ENCODE results near the gene DENND6B. TPM values are rescaled to one million over a fixed set of nuclear protein-coding genes. Genes with fewer than 3 reads are reported as not detected.

Gene DENND6B
- total and polyA plus RNA-seq, 2 of the 13 experiments (the other 11 are each of a cell fraction or from before 2014, with no cell fraction given): 0.95 to 3.8 TPM

DNA sequence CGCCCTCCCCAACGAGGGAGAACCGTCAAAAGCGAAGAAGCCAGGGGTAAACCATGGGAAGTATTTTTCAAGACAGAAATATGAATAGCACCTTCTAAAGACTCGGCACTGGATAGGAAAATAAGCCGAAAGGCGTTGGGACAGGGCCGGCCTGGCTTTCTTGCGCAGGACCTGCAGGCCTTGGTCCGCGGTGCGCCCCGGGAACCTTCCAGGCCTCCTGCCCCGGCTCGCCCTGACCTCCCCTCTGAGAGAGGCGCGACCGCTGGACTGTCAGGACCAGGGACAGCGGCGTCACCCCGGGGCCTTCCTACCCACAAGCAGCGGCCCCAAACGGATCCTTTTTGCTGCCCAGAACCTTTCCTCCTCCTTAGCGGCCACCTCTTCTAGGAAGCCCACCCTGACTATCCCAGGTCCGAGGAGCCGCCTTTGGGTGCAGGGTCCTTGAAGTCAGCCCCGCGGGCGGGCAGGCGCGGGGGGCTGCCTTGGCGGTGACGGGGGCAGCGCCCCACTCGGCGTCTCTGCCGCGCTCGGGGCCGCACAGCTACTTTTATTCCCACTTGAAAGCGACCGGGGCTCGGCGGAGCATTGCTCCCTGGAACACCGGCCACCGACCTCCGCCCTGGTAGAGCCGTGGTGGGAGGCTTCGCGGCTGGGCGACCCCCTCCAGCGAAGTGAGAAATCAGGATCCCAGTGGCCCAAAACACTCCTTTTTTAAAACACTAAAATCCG is 56.0 kb downstream of the DENND6B start (continued):
- TF ChIP-seq, protein P1, sequence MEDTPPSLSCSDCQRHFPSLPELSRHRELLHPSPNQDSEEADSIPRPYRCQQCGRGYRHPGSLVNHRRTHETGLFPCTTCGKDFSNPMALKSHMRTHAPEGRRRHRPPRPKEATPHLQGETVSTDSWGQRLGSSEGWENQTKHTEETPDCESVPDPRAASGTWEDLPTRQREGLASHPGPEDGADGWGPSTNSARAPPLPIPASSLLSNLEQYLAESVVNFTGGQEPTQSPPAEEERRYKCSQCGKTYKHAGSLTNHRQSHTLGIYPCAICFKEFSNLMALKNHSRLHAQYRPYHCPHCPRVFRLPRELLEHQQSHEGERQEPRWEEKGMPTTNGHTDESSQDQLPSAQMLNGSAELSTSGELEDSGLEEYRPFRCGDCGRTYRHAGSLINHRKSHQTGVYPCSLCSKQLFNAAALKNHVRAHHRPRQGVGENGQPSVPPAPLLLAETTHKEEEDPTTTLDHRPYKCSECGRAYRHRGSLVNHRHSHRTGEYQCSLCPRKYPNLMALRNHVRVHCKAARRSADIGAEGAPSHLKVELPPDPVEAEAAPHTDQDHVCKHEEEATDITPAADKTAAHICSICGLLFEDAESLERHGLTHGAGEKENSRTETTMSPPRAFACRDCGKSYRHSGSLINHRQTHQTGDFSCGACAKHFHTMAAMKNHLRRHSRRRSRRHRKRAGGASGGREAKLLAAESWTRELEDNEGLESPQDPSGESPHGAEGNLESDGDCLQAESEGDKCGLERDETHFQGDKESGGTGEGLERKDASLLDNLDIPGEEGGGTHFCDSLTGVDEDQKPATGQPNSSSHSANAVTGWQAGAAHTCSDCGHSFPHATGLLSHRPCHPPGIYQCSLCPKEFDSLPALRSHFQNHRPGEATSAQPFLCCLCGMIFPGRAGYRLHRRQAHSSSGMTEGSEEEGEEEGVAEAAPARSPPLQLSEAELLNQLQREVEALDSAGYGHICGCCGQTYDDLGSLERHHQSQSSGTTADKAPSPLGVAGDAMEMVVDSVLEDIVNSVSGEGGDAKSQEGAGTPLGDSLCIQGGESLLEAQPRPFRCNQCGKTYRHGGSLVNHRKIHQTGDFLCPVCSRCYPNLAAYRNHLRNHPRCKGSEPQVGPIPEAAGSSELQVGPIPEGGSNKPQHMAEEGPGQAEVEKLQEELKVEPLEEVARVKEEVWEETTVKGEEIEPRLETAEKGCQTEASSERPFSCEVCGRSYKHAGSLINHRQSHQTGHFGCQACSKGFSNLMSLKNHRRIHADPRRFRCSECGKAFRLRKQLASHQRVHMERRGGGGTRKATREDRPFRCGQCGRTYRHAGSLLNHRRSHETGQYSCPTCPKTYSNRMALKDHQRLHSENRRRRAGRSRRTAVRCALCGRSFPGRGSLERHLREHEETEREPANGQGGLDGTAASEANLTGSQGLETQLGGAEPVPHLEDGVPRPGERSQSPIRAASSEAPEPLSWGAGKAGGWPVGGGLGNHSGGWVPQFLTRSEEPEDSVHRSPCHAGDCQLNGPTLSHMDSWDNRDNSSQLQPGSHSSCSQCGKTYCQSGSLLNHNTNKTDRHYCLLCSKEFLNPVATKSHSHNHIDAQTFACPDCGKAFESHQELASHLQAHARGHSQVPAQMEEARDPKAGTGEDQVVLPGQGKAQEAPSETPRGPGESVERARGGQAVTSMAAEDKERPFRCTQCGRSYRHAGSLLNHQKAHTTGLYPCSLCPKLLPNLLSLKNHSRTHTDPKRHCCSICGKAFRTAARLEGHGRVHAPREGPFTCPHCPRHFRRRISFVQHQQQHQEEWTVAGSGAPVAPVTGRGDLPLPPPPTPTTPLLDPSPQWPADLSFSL (CRISPR knock-in tag; IDR thresholded peaks at IDR 0.05): no peak
- TF ChIP-seq MED13 (CRISPR knock-in tag; IDR thresholded peaks at IDR 0.05): 0 out of 2 replicates have a peak, but pooled peaks have one; percentile 63
- TF ChIP-seq SALL2 (CRISPR knock-in tag; IDR thresholded peaks at IDR 0.05): peak; percentile 79; the same call in 1 of the 2 replicates
- TF ChIP-seq, protein P2, sequence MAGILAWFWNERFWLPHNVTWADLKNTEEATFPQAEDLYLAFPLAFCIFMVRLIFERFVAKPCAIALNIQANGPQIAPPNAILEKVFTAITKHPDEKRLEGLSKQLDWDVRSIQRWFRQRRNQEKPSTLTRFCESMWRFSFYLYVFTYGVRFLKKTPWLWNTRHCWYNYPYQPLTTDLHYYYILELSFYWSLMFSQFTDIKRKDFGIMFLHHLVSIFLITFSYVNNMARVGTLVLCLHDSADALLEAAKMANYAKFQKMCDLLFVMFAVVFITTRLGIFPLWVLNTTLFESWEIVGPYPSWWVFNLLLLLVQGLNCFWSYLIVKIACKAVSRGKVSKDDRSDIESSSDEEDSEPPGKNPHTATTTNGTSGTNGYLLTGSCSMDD (CRISPR knock-in tag; IDR thresholded peaks at IDR 0.05): no peak
- no peak for TF ChIP-seq ATRX (CRISPR knock-in tag; IDR thresholded peaks at IDR 0.05; ENCODE audit: borderline replicate concordance)
- TF ChIP-seq KDM5B (CRISPR knock-in tag; IDR thresholded peaks at IDR 0.05; ENCODE audit: borderline replicate concordance): peak; percentile 81
- TF ChIP-seq ZNF672 (CRISPR knock-in tag; IDR thresholded peaks at IDR 0.05): no peak
- TF ChIP-seq TEAD2 (CRISPR knock-in tag; IDR thresholded peaks at IDR 0.05): peak; percentile 50; the same call in 1 of the 2 replicates
- TF ChIP-seq ZNF337 (CRISPR knock-in tag; IDR thresholded peaks at IDR 0.05; ENCODE audit: borderline replicate concordance, low read depth): no peak
- TF ChIP-seq, protein P3, sequence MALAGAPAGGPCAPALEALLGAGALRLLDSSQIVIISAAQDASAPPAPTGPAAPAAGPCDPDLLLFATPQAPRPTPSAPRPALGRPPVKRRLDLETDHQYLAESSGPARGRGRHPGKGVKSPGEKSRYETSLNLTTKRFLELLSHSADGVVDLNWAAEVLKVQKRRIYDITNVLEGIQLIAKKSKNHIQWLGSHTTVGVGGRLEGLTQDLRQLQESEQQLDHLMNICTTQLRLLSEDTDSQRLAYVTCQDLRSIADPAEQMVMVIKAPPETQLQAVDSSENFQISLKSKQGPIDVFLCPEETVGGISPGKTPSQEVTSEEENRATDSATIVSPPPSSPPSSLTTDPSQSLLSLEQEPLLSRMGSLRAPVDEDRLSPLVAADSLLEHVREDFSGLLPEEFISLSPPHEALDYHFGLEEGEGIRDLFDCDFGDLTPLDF (CRISPR knock-in tag; IDR thresholded peaks at IDR 0.05): no peak
- TF ChIP-seq, protein P4, sequence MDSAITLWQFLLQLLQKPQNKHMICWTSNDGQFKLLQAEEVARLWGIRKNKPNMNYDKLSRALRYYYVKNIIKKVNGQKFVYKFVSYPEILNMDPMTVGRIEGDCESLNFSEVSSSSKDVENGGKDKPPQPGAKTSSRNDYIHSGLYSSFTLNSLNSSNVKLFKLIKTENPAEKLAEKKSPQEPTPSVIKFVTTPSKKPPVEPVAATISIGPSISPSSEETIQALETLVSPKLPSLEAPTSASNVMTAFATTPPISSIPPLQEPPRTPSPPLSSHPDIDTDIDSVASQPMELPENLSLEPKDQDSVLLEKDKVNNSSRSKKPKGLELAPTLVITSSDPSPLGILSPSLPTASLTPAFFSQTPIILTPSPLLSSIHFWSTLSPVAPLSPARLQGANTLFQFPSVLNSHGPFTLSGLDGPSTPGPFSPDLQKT (CRISPR knock-in tag; IDR thresholded peaks at IDR 0.05; ENCODE audit: borderline replicate concordance): no peak
- peak; percentile 40; the same call in 1 of the 2 replicates for TF ChIP-seq ZNF891 (CRISPR knock-in tag; IDR thresholded peaks at IDR 0.05)
- peak; percentile 47; the same call in 1 of the 2 replicates for TF ChIP-seq ZNF558 (CRISPR knock-in tag; IDR thresholded peaks at IDR 0.05; ENCODE audit: borderline replicate concordance)
- peak; percentile 81 for TF ChIP-seq IRF2 (CRISPR knock-in tag; IDR thresholded peaks at IDR 0.05)
- TF ChIP-seq CREM (IDR thresholded peaks at IDR 0.05): no peak
- TF ChIP-seq CREM (CRISPR knock-in tag; IDR thresholded peaks at IDR 0.05): no peak
- TF ChIP-seq POLR2AphosphoS5 (IDR thresholded peaks at IDR 0.05; ENCODE audit: low read depth, low read length): no peak
- TF ChIP-seq, protein P5, sequence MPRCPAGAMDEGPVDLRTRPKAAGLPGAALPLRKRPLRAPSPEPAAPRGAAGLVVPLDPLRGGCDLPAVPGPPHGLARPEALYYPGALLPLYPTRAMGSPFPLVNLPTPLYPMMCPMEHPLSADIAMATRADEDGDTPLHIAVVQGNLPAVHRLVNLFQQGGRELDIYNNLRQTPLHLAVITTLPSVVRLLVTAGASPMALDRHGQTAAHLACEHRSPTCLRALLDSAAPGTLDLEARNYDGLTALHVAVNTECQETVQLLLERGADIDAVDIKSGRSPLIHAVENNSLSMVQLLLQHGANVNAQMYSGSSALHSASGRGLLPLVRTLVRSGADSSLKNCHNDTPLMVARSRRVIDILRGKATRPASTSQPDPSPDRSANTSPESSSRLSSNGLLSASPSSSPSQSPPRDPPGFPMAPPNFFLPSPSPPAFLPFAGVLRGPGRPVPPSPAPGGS (CRISPR knock-in tag; IDR thresholded peaks at IDR 0.05): no peak
- TF ChIP-seq FOXA3 (CRISPR knock-in tag; IDR thresholded peaks at IDR 0.05): no peak; the same call in 1 of the 2 replicates

All from HepG2 (cell line).